Body of pancreas (tissue), 4 donors: Measurements from ENCODE around the gene GLCCI1.

Experiments
- POLR2A ChIP-seq, 3 donors: fragments of 450-650 bp; IDR thresholded peaks; one replicate each; pipeline ENCODE4 v1.6.1; 2016; ENCODE audit warnings: antibody characterized with exemption in 3 of 3, mild to moderate bottlenecking in 2 of 3
- TF ChIP-seq, protein P1 (sequence below), 7 experiments: fragments of 450-650 bp in 4 of 7; fragments of 200-600 bp in 3 of 7; sonication (generic) in 3 of 7; IDR thresholded peaks; one replicate each; pipeline ENCODE4 v1.5.1; 2016 to 2019; ENCODE audit warnings: antibody characterized with exemption in 7 of 7

GRCh38 chr7:7919449-7919945 lies 49.1 kb upstream of the GLCCI1 start:
- TF ChIP-seq, protein P1, sequence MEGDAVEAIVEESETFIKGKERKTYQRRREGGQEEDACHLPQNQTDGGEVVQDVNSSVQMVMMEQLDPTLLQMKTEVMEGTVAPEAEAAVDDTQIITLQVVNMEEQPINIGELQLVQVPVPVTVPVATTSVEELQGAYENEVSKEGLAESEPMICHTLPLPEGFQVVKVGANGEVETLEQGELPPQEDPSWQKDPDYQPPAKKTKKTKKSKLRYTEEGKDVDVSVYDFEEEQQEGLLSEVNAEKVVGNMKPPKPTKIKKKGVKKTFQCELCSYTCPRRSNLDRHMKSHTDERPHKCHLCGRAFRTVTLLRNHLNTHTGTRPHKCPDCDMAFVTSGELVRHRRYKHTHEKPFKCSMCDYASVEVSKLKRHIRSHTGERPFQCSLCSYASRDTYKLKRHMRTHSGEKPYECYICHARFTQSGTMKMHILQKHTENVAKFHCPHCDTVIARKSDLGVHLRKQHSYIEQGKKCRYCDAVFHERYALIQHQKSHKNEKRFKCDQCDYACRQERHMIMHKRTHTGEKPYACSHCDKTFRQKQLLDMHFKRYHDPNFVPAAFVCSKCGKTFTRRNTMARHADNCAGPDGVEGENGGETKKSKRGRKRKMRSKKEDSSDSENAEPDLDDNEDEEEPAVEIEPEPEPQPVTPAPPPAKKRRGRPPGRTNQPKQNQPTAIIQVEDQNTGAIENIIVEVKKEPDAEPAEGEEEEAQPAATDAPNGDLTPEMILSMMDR (IDR thresholded peaks at IDR 0.05), result no peak
- TF ChIP-seq POLR2A (IDR thresholded peaks at IDR 0.05), result no peak
